H1 (cell line): ENCODE results near the gene C2CD4A. TPM values are rescaled to one million over a fixed set of nuclear protein-coding genes. Genes with fewer than 3 reads are reported as not detected.

Source experiments
- GABPA ChIP-seq: IDR thresholded peaks from 2 replicates; pipeline ENCODE4 v1.6.1; 2011; ENCODE audit warnings: mild to moderate bottlenecking, low read length, moderate library complexity, borderline replicate concordance; ENCODE audit not compliant: insufficient read depth
- MAX ChIP-seq: IDR thresholded peaks from 2 replicates; pipeline ENCODE4 v1.6.1; 2012; ENCODE audit warnings: inconsistent platforms
- SIX5 ChIP-seq: IDR thresholded peaks from 2 replicates; pipeline ENCODE4 v1.6.1; 2011; ENCODE audit warnings: mild to moderate bottlenecking, low read depth, low read length
- TBP ChIP-seq: IDR thresholded peaks from 2 replicates; pipeline ENCODE4 v1.6.1; 2011; ENCODE audit warnings: low read depth, low read length, improper control_type of control experiment
- polyA plus RNA-seq, 7 experiments: library from polyadenylated mRNA; depleted of rRNA in 3 of 7; stranded (reverse) in 5 of 7; unstranded in 2 of 7; fragments of >200 nt in 5 of 7; fragments of 200-250 nt in 2 of 7; gene quantifications; 1 replicate in 5 of 7; 2 replicates in 1 of 7; 4 replicates in 1 of 7; pipeline versions ENCODE4 v1.2.1 to v1.2.3, GENCODE V29; 2011 to 2013; ENCODE audit warnings: missing spikeins in 2 of 7, mixed read lengths in 2 of 7
- total RNA-seq: library from RNA; stranded (reverse); fragmentation: NEBNext Ultra II Directional; extraction: Animal tissue kit (Norgen Biotek cat#: 25700); gene quantifications from 2 replicates; pipeline ENCODE4 v1.2.1, GENCODE V29; 2021

The C2CD4A gene
- total and polyA plus RNA-seq, 2 of the 8 experiments (the other 6 are each of a cell fraction or from before 2014, with no cell fraction given), result not detected

DNA sequence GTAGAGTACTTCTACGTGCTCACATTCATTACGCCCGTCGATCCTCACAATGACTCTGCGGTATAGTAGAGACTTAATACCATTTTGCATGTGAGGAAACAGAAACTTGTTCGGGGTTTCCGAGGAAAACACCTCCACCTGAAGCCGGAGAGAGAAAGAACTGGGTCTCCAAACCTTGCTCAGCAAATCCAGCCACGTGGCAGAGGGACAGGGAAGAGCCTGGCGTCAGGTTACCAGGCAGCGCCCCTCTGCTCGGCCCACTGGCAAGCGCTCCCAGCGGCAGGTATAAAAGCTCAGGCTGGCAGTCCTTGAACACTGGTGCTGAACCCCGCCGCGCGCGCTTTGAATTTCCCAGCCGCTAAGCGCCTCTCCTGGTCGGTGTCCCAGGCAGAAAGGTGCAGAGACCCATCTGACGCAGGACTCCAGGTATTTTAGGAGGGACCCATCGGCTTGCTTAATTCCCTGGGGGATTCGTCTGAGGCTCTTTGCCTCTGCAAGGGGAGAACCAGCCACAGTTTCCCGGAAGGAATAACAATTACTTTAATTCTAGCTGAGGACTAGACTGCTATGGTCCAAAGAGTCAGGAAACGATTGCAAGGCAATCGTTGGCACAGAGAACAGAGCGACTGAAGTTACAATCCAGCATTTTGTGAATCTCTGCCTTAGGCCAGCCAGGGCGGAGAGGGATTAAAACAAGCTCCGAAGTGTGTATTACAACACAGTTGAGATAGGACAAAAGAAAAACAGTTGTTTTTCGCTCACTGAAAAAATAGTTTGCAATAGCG is at the start of gene C2CD4A (continued):
- TF ChIP-seq MAX, result peak; percentile 97
- TF ChIP-seq GABPA, result no peak
- peak; percentile 28; the same call in 1 of the 2 replicates for TF ChIP-seq SIX5
- TF ChIP-seq TBP, result peak; percentile 60
